H1 (cell line): ENCODE results near the gene GPR12.

Experiments used
- CHD2 ChIP-seq: IDR thresholded peaks from 2 replicates; pipeline ENCODE4 v1.6.1; 2012; ENCODE audit warnings: low read length, improper control_type of control experiment
- EP300 ChIP-seq, 2 experiments: IDR thresholded peaks; 1 replicate in 1 of 2; 2 replicates in 1 of 2; pipeline ENCODE4 v1.6.1; 2011 to 2012; ENCODE audit warnings: low read depth in 2 of 2, low read length in 2 of 2, mild to moderate bottlenecking in 2 of 2, borderline replicate concordance in 1 of 2, inconsistent platforms in 1 of 2, moderate library complexity in 1 of 2
- EZH2 ChIP-seq: fragments of 200-600 bp; sonication (generic); IDR thresholded peaks from 2 replicates; pipeline ENCODE4 v1.7.1; 2012; ENCODE audit warnings: low read depth, mild to moderate bottlenecking, moderate library complexity, low read length, inconsistent platforms; ENCODE audit not compliant: severe bottlenecking
- MAFK ChIP-seq: IDR thresholded peaks from 2 replicates; pipeline ENCODE4 v1.6.1; 2012; ENCODE audit warnings: low read depth, mild to moderate bottlenecking, improper control_type of control experiment, low read length
- POLR2A ChIP-seq, 2 experiments: IDR thresholded peaks; 1 replicate in 1 of 2; 2 replicates in 1 of 2; pipeline ENCODE4 v1.6.1; 2011; ENCODE audit warnings: low read depth in 2 of 2, low read length in 2 of 2, mild to moderate bottlenecking in 2 of 2; ENCODE audit errors: control extremely low read depth in 1 of 2
- POLR2AphosphoS5 ChIP-seq: IDR thresholded peaks from 2 replicates; pipeline ENCODE4 v1.6.1; 2011; ENCODE audit warnings: low read depth, low read length
- RAD21 ChIP-seq, 2 experiments: IDR thresholded peaks in 1 of 2; conservative IDR thresholded peaks in 1 of 2; 2 replicates each; pipeline ENCODE4 v1.6.1; 2011; ENCODE audit warnings: low read depth in 2 of 2, low read length in 2 of 2, improper control_type of control experiment in 1 of 2, inconsistent platforms in 1 of 2, mild to moderate bottlenecking in 1 of 2, moderate library complexity in 1 of 2
- SIN3A ChIP-seq, 2 experiments: IDR thresholded peaks in 1 of 2; conservative IDR thresholded peaks in 1 of 2; 2 replicates each; pipeline ENCODE4 v1.6.1; 2011 to 2012; ENCODE audit warnings: low read length in 2 of 2, improper control_type of control experiment in 1 of 2, low read depth in 1 of 2, mild to moderate bottlenecking in 1 of 2
- SP2 ChIP-seq: IDR thresholded peaks from 2 replicates; pipeline ENCODE4 v1.6.1; 2012; ENCODE audit warnings: mild to moderate bottlenecking, low read length, inconsistent platforms
- TEAD4 ChIP-seq: IDR thresholded peaks from 2 replicates; pipeline ENCODE4 v1.6.1; 2012; ENCODE audit warnings: low read depth, low read length, inconsistent platforms, mixed read lengths
- TF ChIP-seq, protein P1 (sequence below), 3 experiments: IDR thresholded peaks; 1 replicate in 2 of 3; 2 replicates in 1 of 3; pipeline versions ENCODE4 v1.5.1 to v1.6.1; 2011; ENCODE audit warnings: low read length in 3 of 3, mild to moderate bottlenecking in 3 of 3, inconsistent platforms in 2 of 3, low read depth in 1 of 3, moderate library complexity in 1 of 3; ENCODE audit not compliant: insufficient read depth in 1 of 3; ENCODE audit errors: control extremely low read depth in 1 of 3

DNA sequence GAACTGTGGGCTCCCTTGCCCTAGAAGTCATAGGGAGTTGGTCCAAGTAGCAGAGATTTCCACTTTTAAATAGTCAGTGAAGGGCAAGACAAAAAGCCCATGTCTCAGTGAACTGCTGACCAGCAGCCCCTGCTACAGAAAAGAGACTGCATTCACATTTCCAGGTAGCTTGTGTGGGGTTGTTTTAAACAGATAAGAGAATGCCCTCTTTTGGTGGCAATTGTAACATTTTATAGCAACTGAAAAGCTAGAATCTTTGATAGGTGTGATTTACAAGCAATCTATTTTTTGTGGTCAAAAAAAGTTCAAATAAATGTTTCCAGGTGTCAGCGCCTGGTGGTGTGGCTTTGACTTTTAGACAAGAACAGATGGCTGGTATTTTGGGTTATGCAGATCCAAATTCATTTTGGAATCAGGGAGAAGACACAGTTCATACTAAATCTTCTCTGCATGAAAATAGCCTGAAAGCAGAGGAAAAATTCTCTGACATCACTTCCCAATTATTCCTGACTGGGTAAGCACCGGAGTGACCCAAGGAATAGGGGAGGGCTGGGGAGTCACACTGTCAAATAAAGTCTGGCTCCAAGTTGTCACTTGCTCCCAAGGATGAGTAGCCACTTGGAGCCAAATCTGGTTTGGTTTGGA, 26.2 kb upstream of the GPR12 start:
- TF ChIP-seq, protein P1, sequence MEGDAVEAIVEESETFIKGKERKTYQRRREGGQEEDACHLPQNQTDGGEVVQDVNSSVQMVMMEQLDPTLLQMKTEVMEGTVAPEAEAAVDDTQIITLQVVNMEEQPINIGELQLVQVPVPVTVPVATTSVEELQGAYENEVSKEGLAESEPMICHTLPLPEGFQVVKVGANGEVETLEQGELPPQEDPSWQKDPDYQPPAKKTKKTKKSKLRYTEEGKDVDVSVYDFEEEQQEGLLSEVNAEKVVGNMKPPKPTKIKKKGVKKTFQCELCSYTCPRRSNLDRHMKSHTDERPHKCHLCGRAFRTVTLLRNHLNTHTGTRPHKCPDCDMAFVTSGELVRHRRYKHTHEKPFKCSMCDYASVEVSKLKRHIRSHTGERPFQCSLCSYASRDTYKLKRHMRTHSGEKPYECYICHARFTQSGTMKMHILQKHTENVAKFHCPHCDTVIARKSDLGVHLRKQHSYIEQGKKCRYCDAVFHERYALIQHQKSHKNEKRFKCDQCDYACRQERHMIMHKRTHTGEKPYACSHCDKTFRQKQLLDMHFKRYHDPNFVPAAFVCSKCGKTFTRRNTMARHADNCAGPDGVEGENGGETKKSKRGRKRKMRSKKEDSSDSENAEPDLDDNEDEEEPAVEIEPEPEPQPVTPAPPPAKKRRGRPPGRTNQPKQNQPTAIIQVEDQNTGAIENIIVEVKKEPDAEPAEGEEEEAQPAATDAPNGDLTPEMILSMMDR (IDR thresholded peaks at IDR 0.05; ENCODE audit: control extremely low read depth in 1 of 3, insufficient read depth in 1 of 3, low read depth in 1 of 3, low read length in 3 of 3) = no peak
- TF ChIP-seq EZH2 = no peak
- no peak for TF ChIP-seq CHD2
- TF ChIP-seq RAD21 (IDR thresholded peaks at IDR 0.05 in 1 of 2, conservative IDR thresholded peaks at IDR 0.05 in 1 of 2; ENCODE audit: low read depth in 2 of 2, low read length in 2 of 2) = no peak
- TF ChIP-seq EP300 (IDR thresholded peaks at IDR 0.05; ENCODE audit: borderline replicate concordance in 1 of 2, low read depth in 2 of 2, low read length in 2 of 2) = no peak
- TF ChIP-seq POLR2A (IDR thresholded peaks at IDR 0.05; ENCODE audit: control extremely low read depth in 1 of 2, low read depth in 2 of 2, low read length in 2 of 2) = no peak
- no peak for TF ChIP-seq SIN3A (conservative IDR thresholded peaks at IDR 0.05 in 1 of 2, IDR thresholded peaks at IDR 0.05 in 1 of 2; ENCODE audit: low read depth in 1 of 2, low read length in 2 of 2)
- TF ChIP-seq SP2 = no peak
- TF ChIP-seq POLR2AphosphoS5 = no peak
- TF ChIP-seq TEAD4 = no peak
- TF ChIP-seq MAFK = no peak
